HEK293 (cell line): ENCODE data around the gene CSK.

Experiments
- CTCF ChIA-PET: fragments of 350-600 bp; formaldehyde crosslinking; extraction: SDS; loops from one replicate; lab custom pipeline; 2021; ENCODE audit warnings: antibody characterized with exemption; lab: Yijun Ruan, JAX
- POLR2A ChIA-PET: fragments of 300-600 bp; formaldehyde crosslinking; extraction: SDS; loops from one replicate; lab custom pipeline; 2020; ENCODE audit warnings: antibody characterized with exemption, inconsistent platforms; lab: Yijun Ruan, JAX
- H3K27ac ChIP-seq: fragments of 200-500 bp; sonication (Bioruptor generic); 2 replicates; pipeline ENCODE4 v1.5.1; 2014; ENCODE audit warnings: low read depth, low read length, control low read depth, inconsistent platforms; ENCODE audit errors: extremely low read depth
- H3K36me3 ChIP-seq, 2 experiments: fragments of 200-500 bp in 1 of 2; sonication (Bioruptor generic) in 1 of 2; 1 replicate in 1 of 2; 2 replicates in 1 of 2; pipeline ENCODE4 v1.5.1; 2014 to 2017; ENCODE audit warnings: inconsistent platforms in 2 of 2, low read length in 2 of 2; ENCODE audit not compliant: control insufficient read depth in 2 of 2, insufficient read depth in 1 of 2
- H3K4me1 ChIP-seq: fragments of 200-500 bp; sonication (Bioruptor generic); 2 replicates; pipeline ENCODE4 v1.5.1; 2014; ENCODE audit warnings: mild to moderate bottlenecking, low read length, inconsistent platforms; ENCODE audit not compliant: control insufficient read depth, insufficient read depth
- H3K4me3 ChIP-seq: 2 replicates; pipeline ENCODE4 v1.5.1; 2011; ENCODE audit warnings: low read depth, mild to moderate bottlenecking, control low read depth, low read length, moderate library complexity
- H3K9me3 ChIP-seq: fragments of 200-500 bp; sonication (Bioruptor generic); 2 replicates; pipeline ENCODE4 v1.5.1; 2014; ENCODE audit warnings: low read depth, low read length, inconsistent platforms; ENCODE audit not compliant: control insufficient read depth, insufficient read depth
- GLIS1 ChIP-seq: fragments of 450-650 bp; formaldehyde crosslinking; IDR thresholded peaks from 2 replicates; pipeline ENCODE4 v1.5.1; 2016; ENCODE audit warnings: missing biosample characterization, missing genetic modification characterization
- TCF7L2 ChIP-seq: IDR thresholded peaks from 2 replicates; pipeline ENCODE4 v1.6.1; 2011; ENCODE audit warnings: low read depth, mild to moderate bottlenecking, inconsistent platforms, low read length, moderate library complexity, borderline replicate concordance
- TRIM28 ChIP-seq: IDR thresholded peaks from 2 replicates; pipeline ENCODE4 v1.6.1; 2011; ENCODE audit warnings: low read length, control low read depth, borderline replicate concordance
- ZFP69B ChIP-seq: fragments of 450-650 bp; formaldehyde crosslinking; IDR thresholded peaks from 2 replicates; pipeline ENCODE4 v1.5.1; 2016; ENCODE audit warnings: missing biosample characterization, missing genetic modification characterization
- ZNF121 ChIP-seq: fragments of 450-650 bp; formaldehyde crosslinking; IDR thresholded peaks from 2 replicates; pipeline ENCODE4 v1.5.1; 2016; ENCODE audit warnings: missing biosample characterization, missing genetic modification characterization
- ZNF239 ChIP-seq: fragments of 450-650 bp; formaldehyde crosslinking; IDR thresholded peaks from 2 replicates; pipeline ENCODE4 v1.5.1; 2016; ENCODE audit warnings: missing biosample characterization, missing genetic modification characterization
- ZNF37A ChIP-seq: fragments of 450-650 bp; IDR thresholded peaks from 2 replicates; pipeline ENCODE4 v1.5.1; 2018; ENCODE audit warnings: missing biosample characterization, missing genetic modification characterization
- ZNF416 ChIP-seq: fragments of 450-650 bp; formaldehyde crosslinking; IDR thresholded peaks from 2 replicates; pipeline ENCODE4 v1.5.1; 2016; ENCODE audit warnings: missing biosample characterization, missing genetic modification characterization
- ZNF48 ChIP-seq: fragments of 450-650 bp; formaldehyde crosslinking; IDR thresholded peaks from 2 replicates; pipeline ENCODE4 v1.5.1; 2016; ENCODE audit warnings: missing biosample characterization, missing genetic modification characterization
- ZNF510 ChIP-seq: fragments of 450-650 bp; formaldehyde crosslinking; IDR thresholded peaks from 2 replicates; pipeline ENCODE4 v1.5.1; 2018; ENCODE audit warnings: mild to moderate bottlenecking, missing genetic modification characterization, missing biosample characterization; ENCODE audit not compliant: insufficient replicate concordance
- ZNF529 ChIP-seq: fragments of 450-650 bp; formaldehyde crosslinking; IDR thresholded peaks from 2 replicates; pipeline ENCODE4 v1.5.1; 2017; ENCODE audit warnings: missing genetic modification characterization, missing biosample characterization; ENCODE audit not compliant: insufficient replicate concordance
- ZNF548 ChIP-seq: fragments of 450-650 bp; formaldehyde crosslinking; IDR thresholded peaks from 2 replicates; pipeline ENCODE4 v1.5.1; 2016; ENCODE audit warnings: missing biosample characterization, missing genetic modification characterization
- ZNF549 ChIP-seq: fragments of 450-650 bp; IDR thresholded peaks from 2 replicates; pipeline ENCODE4 v1.5.1; 2018; ENCODE audit warnings: missing biosample characterization, missing genetic modification characterization, mild to moderate bottlenecking, inconsistent platforms, moderate library complexity
- ZNF555 ChIP-seq: fragments of 450-650 bp; formaldehyde crosslinking; conservative IDR thresholded peaks from 2 replicates; pipeline ENCODE4 v1.5.1; 2017; ENCODE audit warnings: missing biosample characterization, mild to moderate bottlenecking, missing genetic modification characterization, inconsistent platforms
- ZNF558 ChIP-seq: fragments of 450-650 bp; formaldehyde crosslinking; IDR thresholded peaks from 2 replicates; pipeline ENCODE4 v1.5.1; 2016; ENCODE audit warnings: missing biosample characterization, missing genetic modification characterization
- ZNF610 ChIP-seq: fragments of 450-650 bp; formaldehyde crosslinking; IDR thresholded peaks from 2 replicates; pipeline ENCODE4 v1.5.1; 2016; ENCODE audit warnings: missing biosample characterization, missing genetic modification characterization, borderline replicate concordance
- ZNF785 ChIP-seq: fragments of 450-650 bp; formaldehyde crosslinking; IDR thresholded peaks from 2 replicates; pipeline ENCODE4 v1.5.1; 2016; ENCODE audit warnings: missing biosample characterization, missing genetic modification characterization
- ZNF843 ChIP-seq: fragments of 450-650 bp; formaldehyde crosslinking; IDR thresholded peaks from 2 replicates; pipeline ENCODE4 v1.5.1; 2016; ENCODE audit warnings: missing biosample characterization, missing genetic modification characterization
- TF ChIP-seq, protein P1 (sequence below): fragments of 450-650 bp; formaldehyde crosslinking; IDR thresholded peaks from 2 replicates; pipeline ENCODE4 v1.5.1; 2016; ENCODE audit warnings: missing biosample characterization, missing genetic modification characterization, borderline replicate concordance
- TF ChIP-seq, protein P2 (sequence below): fragments of 450-650 bp; formaldehyde crosslinking; IDR thresholded peaks from 2 replicates; pipeline ENCODE4 v1.5.1; 2016; ENCODE audit warnings: missing biosample characterization, missing genetic modification characterization
- TF ChIP-seq, protein P3 (sequence below): fragments of 450-650 bp; IDR thresholded peaks from 2 replicates; pipeline ENCODE4 v1.5.1; 2018; ENCODE audit warnings: missing biosample characterization, missing genetic modification characterization
- TF ChIP-seq, protein P4 (sequence below): fragments of 450-650 bp; formaldehyde crosslinking; IDR thresholded peaks from 2 replicates; pipeline ENCODE4 v1.5.1; 2017; ENCODE audit warnings: missing biosample characterization, missing genetic modification characterization
- TF ChIP-seq, protein P5 (sequence below): fragments of 450-650 bp; formaldehyde crosslinking; IDR thresholded peaks from 2 replicates; pipeline ENCODE4 v1.5.1; 2017; ENCODE audit warnings: missing biosample characterization, missing genetic modification characterization

Gene CSK

DNA sequence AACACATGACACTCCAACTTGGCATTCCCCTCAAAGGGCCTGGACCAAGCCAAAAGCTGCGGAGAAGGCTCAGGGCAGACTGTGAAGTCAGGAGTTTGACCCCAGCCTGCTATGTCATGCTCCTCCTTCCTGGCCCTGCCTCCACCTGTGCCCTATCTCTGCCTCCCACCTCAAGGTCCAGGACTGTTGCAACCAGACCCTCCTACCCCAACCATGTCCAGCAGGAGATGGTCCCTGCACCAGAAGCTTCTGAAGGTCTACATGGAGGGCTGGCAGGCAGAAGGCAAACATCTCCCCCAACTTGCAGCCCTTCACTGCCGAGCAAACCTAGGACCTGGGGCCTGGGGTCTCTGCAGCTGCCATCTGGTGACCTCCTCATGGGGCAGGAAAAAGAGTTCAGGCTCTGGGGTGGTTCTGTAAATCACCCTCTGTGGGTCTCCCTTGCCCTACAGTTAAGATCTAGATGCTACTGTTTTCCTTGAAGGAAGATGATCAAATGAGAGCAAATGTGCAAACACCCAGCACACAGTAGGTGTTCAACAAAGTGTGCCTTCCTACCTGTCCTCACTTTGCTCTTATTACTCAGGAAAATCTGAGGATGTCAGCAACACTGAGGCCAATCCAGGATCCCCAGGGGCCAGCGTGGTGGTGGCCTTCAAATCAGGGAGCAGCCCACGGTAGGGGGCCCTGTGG lies 11.5 kb upstream of the CSK start (continued):
- TF ChIP-seq, protein P1, sequence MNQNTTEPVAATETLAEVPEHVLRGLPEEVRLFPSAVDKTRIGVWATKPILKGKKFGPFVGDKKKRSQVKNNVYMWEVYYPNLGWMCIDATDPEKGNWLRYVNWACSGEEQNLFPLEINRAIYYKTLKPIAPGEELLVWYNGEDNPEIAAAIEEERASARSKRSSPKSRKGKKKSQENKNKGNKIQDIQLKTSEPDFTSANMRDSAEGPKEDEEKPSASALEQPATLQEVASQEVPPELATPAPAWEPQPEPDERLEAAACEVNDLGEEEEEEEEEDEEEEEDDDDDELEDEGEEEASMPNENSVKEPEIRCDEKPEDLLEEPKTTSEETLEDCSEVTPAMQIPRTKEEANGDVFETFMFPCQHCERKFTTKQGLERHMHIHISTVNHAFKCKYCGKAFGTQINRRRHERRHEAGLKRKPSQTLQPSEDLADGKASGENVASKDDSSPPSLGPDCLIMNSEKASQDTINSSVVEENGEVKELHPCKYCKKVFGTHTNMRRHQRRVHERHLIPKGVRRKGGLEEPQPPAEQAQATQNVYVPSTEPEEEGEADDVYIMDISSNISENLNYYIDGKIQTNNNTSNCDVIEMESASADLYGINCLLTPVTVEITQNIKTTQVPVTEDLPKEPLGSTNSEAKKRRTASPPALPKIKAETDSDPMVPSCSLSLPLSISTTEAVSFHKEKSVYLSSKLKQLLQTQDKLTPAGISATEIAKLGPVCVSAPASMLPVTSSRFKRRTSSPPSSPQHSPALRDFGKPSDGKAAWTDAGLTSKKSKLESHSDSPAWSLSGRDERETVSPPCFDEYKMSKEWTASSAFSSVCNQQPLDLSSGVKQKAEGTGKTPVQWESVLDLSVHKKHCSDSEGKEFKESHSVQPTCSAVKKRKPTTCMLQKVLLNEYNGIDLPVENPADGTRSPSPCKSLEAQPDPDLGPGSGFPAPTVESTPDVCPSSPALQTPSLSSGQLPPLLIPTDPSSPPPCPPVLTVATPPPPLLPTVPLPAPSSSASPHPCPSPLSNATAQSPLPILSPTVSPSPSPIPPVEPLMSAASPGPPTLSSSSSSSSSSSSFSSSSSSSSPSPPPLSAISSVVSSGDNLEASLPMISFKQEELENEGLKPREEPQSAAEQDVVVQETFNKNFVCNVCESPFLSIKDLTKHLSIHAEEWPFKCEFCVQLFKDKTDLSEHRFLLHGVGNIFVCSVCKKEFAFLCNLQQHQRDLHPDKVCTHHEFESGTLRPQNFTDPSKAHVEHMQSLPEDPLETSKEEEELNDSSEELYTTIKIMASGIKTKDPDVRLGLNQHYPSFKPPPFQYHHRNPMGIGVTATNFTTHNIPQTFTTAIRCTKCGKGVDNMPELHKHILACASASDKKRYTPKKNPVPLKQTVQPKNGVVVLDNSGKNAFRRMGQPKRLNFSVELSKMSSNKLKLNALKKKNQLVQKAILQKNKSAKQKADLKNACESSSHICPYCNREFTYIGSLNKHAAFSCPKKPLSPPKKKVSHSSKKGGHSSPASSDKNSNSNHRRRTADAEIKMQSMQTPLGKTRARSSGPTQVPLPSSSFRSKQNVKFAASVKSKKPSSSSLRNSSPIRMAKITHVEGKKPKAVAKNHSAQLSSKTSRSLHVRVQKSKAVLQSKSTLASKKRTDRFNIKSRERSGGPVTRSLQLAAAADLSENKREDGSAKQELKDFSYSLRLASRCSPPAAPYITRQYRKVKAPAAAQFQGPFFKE: no peak
- TF ChIP-seq ZNF416 (tag by site-specific recombination) (no peak), ZNF558 (no peak), ZNF510 (no peak), ZNF529 (tag by site-specific recombination) (no peak), ZFP69B (tag by site-specific recombination) (no peak), ZNF48 (tag by site-specific recombination) (no peak), ZNF549 (no peak), GLIS1 (tag by site-specific recombination) (no peak), ZNF37A (tag by site-specific recombination) (no peak)
- TF ChIP-seq, protein P2, sequence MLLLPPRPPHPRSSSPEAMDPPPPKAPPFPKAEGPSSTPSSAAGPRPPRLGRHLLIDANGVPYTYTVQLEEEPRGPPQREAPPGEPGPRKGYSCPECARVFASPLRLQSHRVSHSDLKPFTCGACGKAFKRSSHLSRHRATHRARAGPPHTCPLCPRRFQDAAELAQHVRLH (tag by site-specific recombination): no peak
- TF ChIP-seq, protein P3, sequence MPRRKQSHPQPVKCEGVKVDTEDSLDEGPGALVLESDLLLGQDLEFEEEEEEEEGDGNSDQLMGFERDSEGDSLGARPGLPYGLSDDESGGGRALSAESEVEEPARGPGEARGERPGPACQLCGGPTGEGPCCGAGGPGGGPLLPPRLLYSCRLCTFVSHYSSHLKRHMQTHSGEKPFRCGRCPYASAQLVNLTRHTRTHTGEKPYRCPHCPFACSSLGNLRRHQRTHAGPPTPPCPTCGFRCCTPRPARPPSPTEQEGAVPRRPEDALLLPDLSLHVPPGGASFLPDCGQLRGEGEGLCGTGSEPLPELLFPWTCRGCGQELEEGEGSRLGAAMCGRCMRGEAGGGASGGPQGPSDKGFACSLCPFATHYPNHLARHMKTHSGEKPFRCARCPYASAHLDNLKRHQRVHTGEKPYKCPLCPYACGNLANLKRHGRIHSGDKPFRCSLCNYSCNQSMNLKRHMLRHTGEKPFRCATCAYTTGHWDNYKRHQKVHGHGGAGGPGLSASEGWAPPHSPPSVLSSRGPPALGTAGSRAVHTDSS (tag by site-specific recombination): no peak
- TF ChIP-seq, protein P4, sequence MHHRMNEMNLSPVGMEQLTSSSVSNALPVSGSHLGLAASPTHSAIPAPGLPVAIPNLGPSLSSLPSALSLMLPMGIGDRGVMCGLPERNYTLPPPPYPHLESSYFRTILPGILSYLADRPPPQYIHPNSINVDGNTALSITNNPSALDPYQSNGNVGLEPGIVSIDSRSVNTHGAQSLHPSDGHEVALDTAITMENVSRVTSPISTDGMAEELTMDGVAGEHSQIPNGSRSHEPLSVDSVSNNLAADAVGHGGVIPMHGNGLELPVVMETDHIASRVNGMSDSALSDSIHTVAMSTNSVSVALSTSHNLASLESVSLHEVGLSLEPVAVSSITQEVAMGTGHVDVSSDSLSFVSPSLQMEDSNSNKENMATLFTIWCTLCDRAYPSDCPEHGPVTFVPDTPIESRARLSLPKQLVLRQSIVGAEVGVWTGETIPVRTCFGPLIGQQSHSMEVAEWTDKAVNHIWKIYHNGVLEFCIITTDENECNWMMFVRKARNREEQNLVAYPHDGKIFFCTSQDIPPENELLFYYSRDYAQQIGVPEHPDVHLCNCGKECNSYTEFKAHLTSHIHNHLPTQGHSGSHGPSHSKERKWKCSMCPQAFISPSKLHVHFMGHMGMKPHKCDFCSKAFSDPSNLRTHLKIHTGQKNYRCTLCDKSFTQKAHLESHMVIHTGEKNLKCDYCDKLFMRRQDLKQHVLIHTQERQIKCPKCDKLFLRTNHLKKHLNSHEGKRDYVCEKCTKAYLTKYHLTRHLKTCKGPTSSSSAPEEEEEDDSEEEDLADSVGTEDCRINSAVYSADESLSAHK (tag by site-specific recombination): no peak

DNA sequence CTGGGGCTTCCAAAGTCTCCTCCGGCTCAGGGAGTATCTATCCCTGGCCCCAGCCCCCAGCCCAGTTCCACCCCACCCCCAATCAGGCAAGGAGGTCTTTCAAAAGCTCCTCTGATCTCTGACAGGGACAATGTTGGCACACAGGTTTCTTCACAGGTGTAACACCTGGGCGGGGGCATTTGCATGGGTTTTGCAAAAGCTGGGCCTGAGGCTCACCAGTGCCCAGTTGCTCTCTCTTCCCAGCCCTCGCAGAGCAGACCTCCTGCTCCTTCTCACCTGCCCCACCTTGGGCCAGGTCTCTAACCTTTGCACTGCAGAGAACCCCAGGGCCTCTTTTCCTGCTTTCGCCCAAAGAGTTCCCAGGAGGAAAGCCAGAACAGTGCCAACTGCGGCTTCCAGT lies 8.6 kb upstream of the CSK start:
- Histone ChIP-seq H3K9me3 (no peaks in the 10 kb centered on the region), H3K4me1 (peaks cover 10% of the 10 kb centered on the region), H3K4me3 (no peak overlapping the region), H3K36me3 (no peaks in the 10 kb centered on the region), H3K27ac (no peak overlapping the region)
- POLR2A ChIA-PET: no interaction called here
- CTCF ChIA-PET: interaction anchor here (0.6 to 21.6 kb wide), 9 partner anchors 16 to 401 kb away, joined by 3 to 800 read pairs (median 18); partner anchors contain the start of genes CSK and RPP25
- TF ChIP-seq ZNF785 (tag by site-specific recombination) (no peak), ZNF610 (tag by site-specific recombination) (no peak), TRIM28 (no peak), ZNF555 (tag by site-specific recombination) (no peak), ZNF121 (tag by site-specific recombination) (no peak), ZNF548 (tag by site-specific recombination) (no peak), ZNF843 (no peak), ZNF239 (no peak), TCF7L2 (no peak)
- TF ChIP-seq, protein P5, sequence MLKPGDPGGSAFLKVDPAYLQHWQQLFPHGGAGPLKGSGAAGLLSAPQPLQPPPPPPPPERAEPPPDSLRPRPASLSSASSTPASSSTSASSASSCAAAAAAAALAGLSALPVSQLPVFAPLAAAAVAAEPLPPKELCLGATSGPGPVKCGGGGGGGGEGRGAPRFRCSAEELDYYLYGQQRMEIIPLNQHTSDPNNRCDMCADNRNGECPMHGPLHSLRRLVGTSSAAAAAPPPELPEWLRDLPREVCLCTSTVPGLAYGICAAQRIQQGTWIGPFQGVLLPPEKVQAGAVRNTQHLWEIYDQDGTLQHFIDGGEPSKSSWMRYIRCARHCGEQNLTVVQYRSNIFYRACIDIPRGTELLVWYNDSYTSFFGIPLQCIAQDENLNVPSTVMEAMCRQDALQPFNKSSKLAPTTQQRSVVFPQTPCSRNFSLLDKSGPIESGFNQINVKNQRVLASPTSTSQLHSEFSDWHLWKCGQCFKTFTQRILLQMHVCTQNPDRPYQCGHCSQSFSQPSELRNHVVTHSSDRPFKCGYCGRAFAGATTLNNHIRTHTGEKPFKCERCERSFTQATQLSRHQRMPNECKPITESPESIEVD: no peak
